ENCODE results near the gene LRRC55. TPM values are rescaled to one million over a fixed set of nuclear protein-coding genes. Genes with fewer than 3 reads are reported as not detected.

The LRRC55 gene
- total and polyA plus RNA-seq, 3 donors from 2014 or later, result 0.08 to 0.76 (median 0.19) TPM

- no peaks in the 10 kb centered on the region for H3K9me3 ChIP-seq
- H3K27me3 ChIP-seq, result no peaks in the 10 kb centered on the region
- no peak for DNase-seq
- TF ChIP-seq, protein P1, sequence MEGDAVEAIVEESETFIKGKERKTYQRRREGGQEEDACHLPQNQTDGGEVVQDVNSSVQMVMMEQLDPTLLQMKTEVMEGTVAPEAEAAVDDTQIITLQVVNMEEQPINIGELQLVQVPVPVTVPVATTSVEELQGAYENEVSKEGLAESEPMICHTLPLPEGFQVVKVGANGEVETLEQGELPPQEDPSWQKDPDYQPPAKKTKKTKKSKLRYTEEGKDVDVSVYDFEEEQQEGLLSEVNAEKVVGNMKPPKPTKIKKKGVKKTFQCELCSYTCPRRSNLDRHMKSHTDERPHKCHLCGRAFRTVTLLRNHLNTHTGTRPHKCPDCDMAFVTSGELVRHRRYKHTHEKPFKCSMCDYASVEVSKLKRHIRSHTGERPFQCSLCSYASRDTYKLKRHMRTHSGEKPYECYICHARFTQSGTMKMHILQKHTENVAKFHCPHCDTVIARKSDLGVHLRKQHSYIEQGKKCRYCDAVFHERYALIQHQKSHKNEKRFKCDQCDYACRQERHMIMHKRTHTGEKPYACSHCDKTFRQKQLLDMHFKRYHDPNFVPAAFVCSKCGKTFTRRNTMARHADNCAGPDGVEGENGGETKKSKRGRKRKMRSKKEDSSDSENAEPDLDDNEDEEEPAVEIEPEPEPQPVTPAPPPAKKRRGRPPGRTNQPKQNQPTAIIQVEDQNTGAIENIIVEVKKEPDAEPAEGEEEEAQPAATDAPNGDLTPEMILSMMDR (IDR thresholded peaks at IDR 0.05), result no peak
- no peak for TF ChIP-seq POLR2A (IDR thresholded peaks at IDR 0.05)
- H3K4me3 ChIP-seq, result no peak overlapping the region
- no peak overlapping the region for H3K27ac ChIP-seq
- WGBS, 2 donors, result 63 to 75% methylated on average over 5 of the region's 5 CpGs
- intact Hi-C loops (cut with DNase I; ENCODE audit: low total_unique reads), result no loop called here
- no peaks in the 10 kb centered on the region for H3K36me3 ChIP-seq (ENCODE audit: low read depth, missing control alignments)
- H3K4me1 ChIP-seq, result no peaks in the 10 kb centered on the region
These were observed 33.1 kb upstream of the LRRC55 start for GRCh38 chr11:57148621-57149020.

DNA sequence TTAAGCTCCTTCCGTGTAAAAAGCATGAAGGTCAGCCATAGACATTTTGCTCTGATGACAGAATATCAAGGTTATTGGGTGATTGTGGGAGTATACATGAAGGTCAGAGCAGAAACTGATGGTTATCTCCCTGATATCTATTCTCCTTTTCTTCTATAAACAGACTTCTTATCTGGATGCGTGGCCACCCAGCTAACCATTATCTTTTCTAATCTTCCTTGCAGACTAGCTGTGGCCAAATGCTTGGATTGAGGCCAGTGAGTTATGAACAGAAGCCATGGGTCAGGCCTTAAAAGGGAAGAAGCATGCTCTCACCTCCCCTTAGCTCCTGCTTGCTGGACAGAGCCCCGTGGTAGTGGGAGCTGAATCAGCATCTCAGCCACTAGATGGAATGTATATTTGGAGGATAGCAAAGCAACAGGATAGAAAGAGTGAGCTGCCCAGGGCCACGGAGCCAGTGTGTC is 31.3 kb upstream of the LRRC55 start:
- no peak overlapping the region for H3K4me3 ChIP-seq
- 32 to 37% methylated on average over 4 of the region's 4 CpGs for WGBS, 2 donors
- no peaks in the 10 kb centered on the region for H3K36me3 ChIP-seq (ENCODE audit: low read depth, missing control alignments)
- no peaks in the 10 kb centered on the region for H3K4me1 ChIP-seq
- no peak overlapping the region for H3K27ac ChIP-seq
- no peak for TF ChIP-seq POLR2A (IDR thresholded peaks at IDR 0.05)
- TF ChIP-seq, protein P1 (IDR thresholded peaks at IDR 0.05), result no peak
- intact Hi-C loops (cut with DNase I; ENCODE audit: low total_unique reads), result no loop called here
- no peaks in the 10 kb centered on the region for H3K27me3 ChIP-seq
- no peak for DNase-seq
- no peaks in the 10 kb centered on the region for H3K9me3 ChIP-seq

DNA sequence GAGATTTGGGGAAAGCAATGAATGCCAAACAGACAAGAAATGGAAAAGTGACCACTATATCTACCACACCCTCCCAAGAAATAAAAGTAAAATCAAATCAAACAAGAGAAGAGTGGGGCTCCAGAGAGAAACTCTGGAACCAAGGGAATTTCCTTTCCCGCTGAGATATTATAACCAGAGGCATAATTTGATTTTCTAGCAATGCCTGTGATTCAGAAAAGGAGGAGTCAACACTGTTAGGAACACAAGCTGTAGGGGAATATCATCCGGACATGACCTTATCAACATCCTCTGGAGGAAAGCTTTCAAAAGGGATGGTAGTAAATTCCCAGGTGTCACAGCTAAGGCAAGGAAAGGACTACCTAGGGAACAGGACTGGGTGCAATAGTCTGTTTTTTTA is 29.6 kb upstream of the LRRC55 start:
- WGBS, 2 donors, result 70 to 71% methylated on average over 2 of the region's 2 CpGs
- Histone ChIP-seq H3K36me3 (ENCODE audit: low read depth, missing control alignments) (no peaks in the 10 kb centered on the region), H3K4me1 (no peaks in the 10 kb centered on the region), H3K27me3 (no peaks in the 10 kb centered on the region), H3K4me3 (no peak overlapping the region), H3K27ac (no peak overlapping the region), H3K9me3 (no peaks in the 10 kb centered on the region)
- TF ChIP-seq, protein P1 (IDR thresholded peaks at IDR 0.05), result no peak
- no peak for TF ChIP-seq POLR2A (IDR thresholded peaks at IDR 0.05)
- intact Hi-C loops (cut with DNase I; ENCODE audit: low total_unique reads), result no loop called here
- no peak for DNase-seq

- H3K27ac ChIP-seq, result no peak overlapping the region
- TF ChIP-seq, protein P1 (IDR thresholded peaks at IDR 0.05), result no peak
- TF ChIP-seq POLR2A (IDR thresholded peaks at IDR 0.05), result no peak
- intact Hi-C loops (cut with DNase I; ENCODE audit: low total_unique reads), result no loop called here
- no peaks in the 10 kb centered on the region for H3K4me1 ChIP-seq
- H3K27me3 ChIP-seq, result no peaks in the 10 kb centered on the region
- DNase-seq, result no peak
- no peak overlapping the region for H3K4me3 ChIP-seq
- H3K9me3 ChIP-seq, result no peaks in the 10 kb centered on the region
- no peaks in the 10 kb centered on the region for H3K36me3 ChIP-seq (ENCODE audit: low read depth, missing control alignments)
These were observed 28.3 kb upstream of the LRRC55 start for GRCh38 chr11:57153448-57153847.

GRCh38 chr11:57154739-57155138 is 27.0 kb upstream of the LRRC55 start:
- H3K4me1 ChIP-seq, result no peaks in the 10 kb centered on the region
- no peak for TF ChIP-seq POLR2A (IDR thresholded peaks at IDR 0.05)
- TF ChIP-seq, protein P1 (IDR thresholded peaks at IDR 0.05), result no peak
- no peak for DNase-seq
- 86 to 93% methylated on average over 2 of the region's 2 CpGs for WGBS, 2 donors
- H3K4me3 ChIP-seq, result no peak overlapping the region
- H3K27ac ChIP-seq, result no peak overlapping the region
- H3K9me3 ChIP-seq, result no peaks in the 10 kb centered on the region
- intact Hi-C loops (cut with DNase I; ENCODE audit: low total_unique reads), result no loop called here
- H3K27me3 ChIP-seq, result no peaks in the 10 kb centered on the region
- no peaks in the 10 kb centered on the region for H3K36me3 ChIP-seq (ENCODE audit: low read depth, missing control alignments)
